Measurements from ENCODE around the gene CST11.
A peak's percentile ranks its signal among the peaks of the same experiment; 100 is the strongest.
"Not testable (repeated sequence)": the region's sequence is repeated elsewhere in the genome, so short reads cannot be mapped to it uniquely, and the experiment has no call there.

CST11 gene

GRCh38 chr20:23452776-23453175 lies at the start of gene CST11:
TSS of gene CST11 (minus strand) at chr20:23452876. CDS start at chr20:23452811, 65 bp downstream.
- DNase-seq (ENCODE audit: low read depth in 1 of 2, low spot score in 1 of 2), result no peak

- no peak for DNase-seq (ENCODE audit: low read depth in 1 of 2, low spot score in 1 of 2)
Measured at GRCh38 chr20:23501926-23502325, 49.2 kb upstream of the CST11 start.

GRCh38 chr20:23497536-23497935 lies 44.9 kb upstream of the CST11 start:
- peak in 1 of 2 donors; percentile 13 for DNase-seq (ENCODE audit: low read depth in 1 of 2, low spot score in 1 of 2)

GRCh38 chr20:23493172-23493772 lies 40.6 kb upstream of the CST11 start:
- DNase-seq (ENCODE audit: low read depth in 1 of 2, low spot score in 1 of 2), result no peak

- no peak for DNase-seq (ENCODE audit: low read depth in 1 of 2, low spot score in 1 of 2)
Measured at GRCh38 chr20:23492292-23492691, 39.6 kb upstream of the CST11 start.

GRCh38 chr20:23490817-23491216 lies 38.1 kb upstream of the CST11 start, which contains the start of gene CST8:
TSS of gene CST8 (plus strand) at chr20:23491117. CDS start at chr20:23491668, 551 bp downstream.
- no peak for DNase-seq (ENCODE audit: low read depth in 1 of 2, low spot score in 1 of 2)

- no peak for DNase-seq (ENCODE audit: low read depth in 1 of 2, low spot score in 1 of 2)
Measured at GRCh38 chr20:23488996-23489395, 36.3 kb upstream of the CST11 start.

GRCh38 chr20:23488470-23488869 lies 35.8 kb upstream of the CST11 start:
- no peak for DNase-seq (ENCODE audit: low read depth in 1 of 2, low spot score in 1 of 2)

- DNase-seq (ENCODE audit: low read depth in 1 of 2, low spot score in 1 of 2), result no peak
Measured at GRCh38 chr20:23484081-23484480, 31.4 kb upstream of the CST11 start.

GRCh38 chr20:23482138-23482537 lies 29.5 kb upstream of the CST11 start:
- no peak for DNase-seq (ENCODE audit: low read depth in 1 of 2, low spot score in 1 of 2)

- DNase-seq (ENCODE audit: low read depth in 1 of 2, low spot score in 1 of 2), result no peak
Measured at GRCh38 chr20:23479043-23479442, 26.4 kb upstream of the CST11 start.

- DNase-seq (ENCODE audit: low read depth in 1 of 2, low spot score in 1 of 2), result no peak
Measured at GRCh38 chr20:23477223-23477622, 24.5 kb upstream of the CST11 start.

- DNase-seq (ENCODE audit: low read depth in 1 of 2, low spot score in 1 of 2), result no peak
Measured at GRCh38 chr20:23476015-23476754, 23.5 kb upstream of the CST11 start.

GRCh38 chr20:23475395-23475794 lies 22.7 kb upstream of the CST11 start:
- DNase-seq (ENCODE audit: low read depth in 1 of 2, low spot score in 1 of 2), result no peak

- DNase-seq (ENCODE audit: low read depth in 1 of 2, low spot score in 1 of 2), result not testable (repeated sequence)
Measured at GRCh38 chr20:23473293-23473692, 20.6 kb upstream of the CST11 start.

- DNase-seq (ENCODE audit: low read depth in 1 of 2, low spot score in 1 of 2), result not testable (repeated sequence)
Measured at GRCh38 chr20:23472306-23472705, 19.6 kb upstream of the CST11 start.

GRCh38 chr20:23466961-23467360 lies 14.3 kb upstream of the CST11 start:
- DNase-seq (ENCODE audit: low read depth in 1 of 2, low spot score in 1 of 2), result not testable (repeated sequence)

- DNase-seq (ENCODE audit: low read depth in 1 of 2, low spot score in 1 of 2), result no peak
Measured at GRCh38 chr20:23461180-23461579, 8.5 kb upstream of the CST11 start.

GRCh38 chr20:23459461-23460150 lies 6.9 kb upstream of the CST11 start:
- DNase-seq (ENCODE audit: low read depth in 1 of 2, low spot score in 1 of 2), result no peak

GRCh38 chr20:23456873-23457272 lies 4.2 kb upstream of the CST11 start:
- DNase-seq (ENCODE audit: low read depth in 1 of 2, low spot score in 1 of 2), result no peak

- DNase-seq (ENCODE audit: low read depth in 1 of 2, low spot score in 1 of 2), result no peak
Measured at GRCh38 chr20:23456409-23456808, 3.7 kb upstream of the CST11 start.

- no peak for DNase-seq (ENCODE audit: low read depth in 1 of 2, low spot score in 1 of 2)
Measured at GRCh38 chr20:23455639-23456038, 3.0 kb upstream of the CST11 start.
